GM19438 (cell line): ENCODE results near the gene TSPAN18.

Source experiments
- ATAC-seq: cut with Tn5 transposase; IDR thresholded peaks from one replicate; pipeline ENCODE4 v1.9.1; 2021; ENCODE audit warnings: low read depth; ENCODE audit not compliant: unreplicated experiment

The TSPAN18 gene

DNA sequence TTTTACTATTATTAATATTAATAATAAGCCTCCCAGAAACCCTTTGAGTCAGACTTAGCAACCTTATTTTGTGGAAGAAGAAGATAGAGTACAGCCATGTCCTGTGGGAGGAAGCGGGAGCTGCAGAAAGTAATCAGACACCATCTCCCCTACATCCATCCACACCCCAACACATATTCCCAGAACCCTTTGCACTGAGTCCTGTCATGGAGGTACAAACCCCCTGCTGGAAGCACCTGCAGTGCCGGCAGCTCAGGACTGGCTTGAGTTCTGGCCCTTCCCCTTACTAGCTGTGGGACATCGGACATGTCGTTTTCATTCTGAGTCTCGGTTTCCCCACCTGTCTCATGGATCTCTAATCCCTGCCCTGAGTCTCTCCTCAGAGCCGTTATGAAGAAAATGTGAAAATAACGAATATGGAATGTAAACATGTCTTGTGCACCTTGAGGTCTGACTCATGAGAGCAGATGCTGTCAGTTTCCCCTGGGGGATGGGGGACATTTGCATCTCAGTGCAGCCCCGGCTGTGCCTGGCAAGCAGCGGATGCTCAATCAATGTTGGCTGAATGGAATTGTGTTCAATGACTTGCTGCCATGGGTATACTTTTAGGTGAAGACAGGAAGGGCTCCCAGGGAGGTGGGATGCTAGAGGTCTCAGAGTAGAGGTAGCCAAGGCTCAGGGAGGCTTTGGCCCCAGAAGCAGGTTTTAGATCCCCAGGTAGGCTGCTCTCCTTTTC lies 178.5 kb downstream of the TSPAN18 start:
- no peak for ATAC-seq

DNA sequence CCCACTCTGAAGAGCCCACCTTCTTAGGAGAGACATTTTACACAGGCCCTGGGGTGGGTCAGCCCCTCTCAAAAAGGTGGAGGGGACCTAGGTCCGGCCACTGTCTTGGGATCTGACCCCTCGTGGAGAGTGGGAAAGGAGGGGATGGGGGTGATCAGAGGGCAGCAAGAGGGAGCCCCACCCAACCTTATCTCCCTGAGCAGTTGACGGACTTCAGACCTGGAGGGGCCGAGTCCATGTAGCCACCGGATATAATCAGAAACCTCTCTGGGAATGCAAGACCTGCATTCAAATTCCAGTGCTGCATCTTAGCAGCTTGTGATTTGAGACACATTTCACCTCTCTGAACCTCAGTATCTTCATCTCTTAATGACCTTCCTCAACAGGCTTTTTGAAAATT lies 179.9 kb downstream of the TSPAN18 start:
- ATAC-seq = no peak

GRCh38 chr11:44909557-44909956 lies 182.8 kb downstream of the TSPAN18 start:
- ATAC-seq = no peak

DNA sequence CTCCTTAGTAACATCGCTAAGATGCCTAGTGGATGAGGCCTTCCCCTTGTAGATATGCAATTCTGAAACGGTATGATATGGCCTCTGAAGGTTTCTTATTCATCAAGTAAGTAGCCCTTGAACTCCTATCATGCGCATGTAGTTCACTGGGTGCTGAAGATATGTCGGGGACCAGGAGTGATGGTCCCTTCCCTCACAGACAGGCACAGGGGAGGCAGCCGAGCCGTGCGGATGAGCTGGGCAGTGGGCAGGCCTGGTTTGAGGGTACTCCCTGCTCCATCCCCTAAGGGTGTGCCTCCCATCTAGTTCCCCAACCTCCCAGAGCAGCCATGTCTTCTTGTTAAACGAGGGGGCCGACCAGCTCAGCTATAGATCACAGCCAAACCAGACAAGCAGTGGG lies 183.8 kb downstream of the TSPAN18 start:
- ATAC-seq = no peak

GRCh38 chr11:44911029-44911814 lies 184.5 kb downstream of the TSPAN18 start:
- no peak for ATAC-seq

DNA sequence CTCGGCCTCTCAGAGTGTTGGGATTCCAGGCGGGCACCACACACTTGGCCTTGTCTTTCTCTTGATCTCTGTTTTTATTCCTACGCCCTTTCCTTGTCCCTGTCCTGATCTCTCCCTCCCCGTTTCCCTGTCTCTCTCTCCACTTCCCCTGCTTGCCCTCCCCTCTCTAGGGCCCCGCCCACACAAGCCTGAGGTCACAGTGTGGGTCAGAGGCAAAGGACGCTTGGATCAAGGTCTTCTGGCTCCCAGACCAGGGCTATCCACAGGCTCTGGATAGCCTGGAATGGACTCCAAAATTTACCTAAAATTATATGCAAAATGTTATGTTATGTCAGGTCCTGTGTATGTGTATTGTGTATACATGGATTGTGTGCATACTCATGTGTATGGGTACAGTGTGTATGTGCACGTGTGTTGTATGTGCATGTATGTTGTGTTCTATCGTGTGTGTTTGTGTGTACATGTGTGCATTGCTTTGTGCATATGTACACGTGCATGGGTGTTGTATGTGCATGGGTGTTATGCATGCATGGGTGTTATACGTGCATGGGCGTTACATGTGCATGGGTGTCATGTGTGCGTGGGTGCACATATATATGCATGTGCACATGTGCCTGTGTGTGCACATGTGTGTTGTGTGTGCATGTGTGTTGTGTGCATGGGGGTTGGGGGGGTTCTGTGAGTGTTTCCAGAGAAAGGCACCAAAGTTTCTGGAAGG lies 185.7 kb downstream of the TSPAN18 start:
- ATAC-seq = no peak

DNA sequence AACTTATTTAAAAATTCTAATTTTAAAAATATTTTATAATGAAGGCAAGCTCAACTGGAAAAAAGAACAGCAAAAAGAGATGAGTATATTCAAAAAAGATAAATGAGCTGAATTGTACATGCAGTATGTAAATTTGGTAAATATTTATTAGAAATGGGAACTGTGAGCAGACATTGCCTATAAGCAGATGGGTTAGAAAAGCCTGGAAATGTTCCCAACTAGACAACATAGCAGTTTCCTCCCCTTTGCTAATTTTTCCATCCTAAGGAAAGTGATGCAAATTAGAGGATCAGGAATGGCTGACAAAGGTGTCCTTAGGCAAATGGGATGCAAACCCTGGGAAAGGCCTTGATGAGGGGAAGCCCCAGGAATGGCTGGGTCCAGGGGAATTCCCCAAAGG lies 186.7 kb downstream of the TSPAN18 start:
- ATAC-seq = no peak

DNA sequence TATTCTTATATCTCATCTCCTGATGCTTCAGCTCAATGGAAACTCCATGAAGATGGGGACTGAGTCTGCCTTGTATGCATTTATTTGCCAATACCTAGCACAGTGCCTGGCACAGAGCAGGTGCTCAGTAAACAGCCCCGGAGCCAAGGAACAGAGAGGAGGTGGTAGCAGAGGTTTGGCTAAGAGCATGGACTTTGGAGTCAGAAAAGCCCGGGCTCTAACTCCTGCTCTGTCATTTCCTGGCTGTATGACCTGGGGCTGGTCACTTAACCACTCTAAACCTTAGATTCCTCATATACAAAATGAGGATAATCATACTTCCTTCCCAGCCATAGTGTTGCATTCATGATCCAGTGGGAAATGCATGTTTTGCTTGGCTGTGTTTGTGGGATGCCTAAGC lies 187.3 kb downstream of the TSPAN18 start:
- no peak for ATAC-seq

GRCh38 chr11:44915004-44915403 lies 188.2 kb downstream of the TSPAN18 start:
- ATAC-seq = no peak

- no peak for ATAC-seq
Measured at GRCh38 chr11:44915621-44916020, 188.9 kb downstream of the TSPAN18 start.

DNA sequence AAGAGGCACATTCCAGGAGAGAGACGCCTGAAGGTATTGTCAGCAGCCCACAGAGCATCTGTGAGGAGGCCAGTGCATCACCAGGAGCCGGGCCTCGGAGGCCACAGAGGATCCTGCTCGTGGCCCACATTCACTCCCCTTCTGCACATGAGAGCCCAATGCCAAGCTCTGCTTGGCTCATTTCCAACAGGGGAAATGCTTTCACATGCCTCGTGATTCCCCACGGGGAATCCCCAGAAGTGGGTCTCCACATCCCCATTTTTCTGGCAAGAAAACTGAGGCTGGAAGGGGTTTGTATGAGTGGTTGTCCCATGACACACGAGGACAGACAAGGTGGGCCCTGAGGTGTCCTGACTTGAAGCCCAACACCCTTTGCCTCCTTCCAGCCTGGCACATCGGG lies 189.6 kb downstream of the TSPAN18 start:
- ATAC-seq = no peak

DNA sequence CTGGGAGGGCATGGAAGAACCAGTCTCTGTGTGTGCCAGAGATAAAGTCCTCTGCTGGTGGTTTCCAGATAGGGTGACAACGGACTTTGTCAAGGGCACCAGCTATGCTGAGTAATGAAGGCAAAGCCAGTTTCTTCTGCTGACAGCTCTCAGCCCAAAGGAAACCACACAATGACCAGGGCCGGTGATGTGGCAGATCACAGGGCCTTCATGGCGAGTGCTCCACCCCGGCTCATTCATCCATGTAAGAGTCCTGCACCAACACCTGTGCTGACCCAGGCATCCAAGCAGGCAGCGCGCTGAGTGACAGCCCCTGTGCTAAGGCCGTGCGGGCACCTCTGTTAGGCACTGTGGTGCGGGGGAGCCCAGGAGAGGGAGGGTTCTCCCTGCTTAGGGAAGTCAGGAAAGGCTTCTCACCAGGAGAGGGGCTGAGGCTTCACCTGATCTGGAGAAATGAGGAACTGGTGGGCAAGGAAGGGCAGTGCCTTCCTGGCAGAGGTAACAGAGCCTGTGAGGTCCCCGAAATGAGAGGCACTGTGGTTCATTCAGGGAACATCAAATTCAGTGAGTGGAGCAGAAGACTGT lies 190.1 kb downstream of the TSPAN18 start:
- no peak for ATAC-seq

GRCh38 chr11:44917741-44918140 lies 191.0 kb downstream of the TSPAN18 start:
- no peak for ATAC-seq

DNA sequence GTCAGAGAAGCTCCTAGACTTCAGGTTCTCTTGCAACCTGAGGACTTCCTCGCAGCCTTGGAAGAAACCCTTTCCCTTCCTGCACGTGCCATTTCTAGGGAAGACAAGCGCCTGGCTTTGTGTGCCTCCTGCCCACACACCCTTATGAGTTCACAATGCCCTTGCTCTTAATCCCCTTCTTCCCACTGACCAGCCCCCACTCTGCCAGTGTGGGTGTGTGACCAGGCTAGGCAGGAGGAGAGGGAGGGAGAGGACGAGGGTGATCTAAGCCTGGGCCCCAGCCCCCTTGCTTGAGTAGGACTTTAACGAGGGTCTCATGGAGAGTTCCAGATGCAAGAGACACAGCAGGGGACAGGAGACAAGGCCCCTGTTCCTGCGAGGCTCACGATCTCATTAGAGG lies 193.7 kb downstream of the TSPAN18 start:
- ATAC-seq = no peak

DNA sequence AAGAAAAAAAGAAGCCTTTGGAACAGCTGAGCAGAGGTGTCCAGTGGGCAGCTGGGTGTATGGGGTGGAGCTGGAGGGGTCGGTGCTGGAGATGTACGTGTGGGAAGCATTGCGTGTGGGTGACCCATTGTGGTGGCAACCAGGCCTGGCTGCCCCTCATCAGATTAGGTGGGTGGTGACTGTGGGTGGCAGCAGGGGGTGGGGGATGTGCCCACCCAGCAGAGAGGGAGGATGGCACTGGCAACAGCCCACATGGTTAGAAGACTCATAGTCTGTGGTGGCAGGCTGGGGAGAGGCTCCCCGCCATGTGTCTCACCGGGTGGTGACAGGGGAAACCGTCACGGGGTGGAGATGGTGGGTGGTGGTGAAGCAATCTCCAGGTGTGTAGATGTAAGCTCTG lies 196.4 kb downstream of the TSPAN18 start:
- no peak for ATAC-seq

GRCh38 chr11:44923806-44924205 lies 197.0 kb downstream of the TSPAN18 start:
- no peak for ATAC-seq

DNA sequence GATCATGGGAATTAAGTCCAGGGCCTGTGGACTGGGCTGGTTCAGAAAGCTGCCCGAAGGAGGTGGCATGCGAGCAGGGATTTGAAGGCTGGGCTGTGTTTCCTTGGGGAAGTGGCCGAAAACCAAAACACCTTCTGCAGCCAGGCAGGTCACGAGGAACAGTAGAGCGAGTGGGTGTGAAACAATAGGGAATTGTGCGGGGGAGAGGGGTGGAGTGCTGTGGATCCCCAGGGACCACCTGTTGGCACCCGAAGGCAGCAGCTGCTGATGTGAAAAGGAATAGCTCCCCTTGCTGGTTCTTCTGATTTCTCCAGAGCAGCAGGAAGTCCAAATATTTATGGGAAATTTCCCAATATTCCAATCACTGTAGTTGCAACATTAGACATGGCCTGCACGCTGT lies 199.3 kb downstream of the TSPAN18 start:
- no peak for ATAC-seq

DNA sequence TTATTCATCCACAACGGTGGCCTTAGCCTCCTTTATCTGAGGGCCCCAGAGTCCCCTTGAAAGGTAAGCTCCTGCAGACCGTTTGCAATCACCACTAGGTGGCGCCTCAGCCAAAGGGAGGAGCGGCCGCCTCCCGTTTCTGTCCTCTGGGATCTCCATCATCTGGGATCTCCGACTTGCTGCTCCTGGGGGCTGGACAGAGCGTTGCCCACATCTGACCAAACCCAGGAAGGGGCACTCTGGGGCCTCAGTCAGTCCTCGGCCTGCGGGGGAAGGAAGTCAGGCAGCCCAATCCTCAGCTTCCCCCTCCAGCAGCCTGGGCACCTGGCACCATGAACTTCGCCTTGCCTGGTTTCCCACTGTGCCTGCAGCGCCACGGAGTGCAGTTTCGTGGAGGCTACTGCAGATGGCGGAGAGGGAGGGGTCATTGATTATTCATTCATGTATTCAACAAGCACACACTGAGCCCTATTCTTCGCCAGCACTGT lies 200.5 kb downstream of the TSPAN18 start:
- ATAC-seq = no peak

DNA sequence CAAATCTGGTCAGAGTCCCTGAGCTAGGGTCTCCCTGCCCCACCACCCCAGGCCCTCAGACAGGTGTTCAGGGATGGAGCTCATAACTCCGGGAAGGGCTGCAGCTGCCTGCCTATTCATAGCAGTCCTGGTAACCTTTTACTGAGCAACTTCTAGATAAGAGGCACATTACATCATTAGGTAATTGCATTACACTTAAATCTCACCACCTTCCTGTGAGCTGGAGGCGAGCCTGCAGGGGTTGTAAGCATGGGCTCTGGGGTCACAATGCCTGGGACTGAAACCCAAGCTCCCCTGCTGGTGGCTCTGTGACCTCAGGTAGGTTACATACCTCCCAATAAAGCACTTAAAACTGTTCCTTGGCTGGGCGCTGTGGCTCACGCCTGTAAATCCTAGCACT lies 201.4 kb downstream of the TSPAN18 start:
- ATAC-seq = no peak

GRCh38 chr11:44928816-44929215 lies 202.1 kb downstream of the TSPAN18 start:
- no peak for ATAC-seq
